Spleen (tissue), 11 donors: ENCODE results near the gene UCKL1. TPM values are rescaled to one million over a fixed set of nuclear protein-coding genes. Genes with fewer than 3 reads are reported as not detected.

Experiments used
- DNase-seq: peaks from one replicate; pipeline ENCODE4 v3.0.0-alpha.2; 2020
- H3K27ac ChIP-seq, 8 donors: fragments of 200-600 bp; sonication (generic) in 7 of 8; 1 replicate in 4 of 8; 2 replicates in 4 of 8; pipeline versions ENCODE4 v1.5.0 to v1.8.0; 2016 to 2021; ENCODE audit warnings: inconsistent platforms in 4 of 8, mild to moderate bottlenecking in 4 of 8, moderate library complexity in 1 of 8
- H3K27me3 ChIP-seq, 7 donors: fragments of 200-600 bp; sonication (generic) in 6 of 7; replicated peaks in 1 of 7; 1 replicate in 4 of 7; 2 replicates in 3 of 7; pipeline versions ENCODE4 v1.5.0 to v1.8.0; 2016 to 2021; ENCODE audit warnings: inconsistent platforms in 3 of 7, mild to moderate bottlenecking in 1 of 7
- H3K36me3 ChIP-seq, 6 donors: fragments of 200-600 bp; sonication (generic) in 5 of 6; 1 replicate in 4 of 6; 2 replicates in 2 of 6; pipeline versions ENCODE4 v1.5.0 to v1.8.0; 2016 to 2021; ENCODE audit warnings: inconsistent platforms in 2 of 6
- H3K4me1 ChIP-seq, 6 donors: fragments of 200-600 bp; sonication (generic) in 5 of 6; 1 replicate in 3 of 6; 2 replicates in 3 of 6; pipeline versions ENCODE4 v1.5.0 to v1.8.0; 2016 to 2021; ENCODE audit warnings: inconsistent platforms in 3 of 6
- H3K4me3 ChIP-seq, 8 donors: fragments of 200-600 bp; sonication (generic) in 7 of 8; 1 replicate in 4 of 8; 2 replicates in 4 of 8; pipeline versions ENCODE4 v1.5.0 to v1.8.0; 2016 to 2021; ENCODE audit warnings: inconsistent platforms in 4 of 8, mild to moderate bottlenecking in 4 of 8, moderate library complexity in 2 of 8
- H3K9me3 ChIP-seq, 8 donors: fragments of 200-600 bp; sonication (generic) in 7 of 8; 1 replicate in 4 of 8; 2 replicates in 4 of 8; pipeline versions ENCODE4 v1.5.0 to v1.8.0; 2016 to 2021; ENCODE audit warnings: inconsistent platforms in 4 of 8
- CTCF ChIP-seq, 11 experiments: fragments of 200-600 bp in 7 of 11; fragments of 450-650 bp in 4 of 11; sonication (generic) in 4 of 11; IDR thresholded peaks in 8 of 11; conservative IDR thresholded peaks in 3 of 11; 1 replicate in 7 of 11; 2 replicates in 4 of 11; pipeline versions ENCODE4 v1.4.0 to v1.8.0; 2016 to 2021; ENCODE audit warnings: antibody characterized with exemption in 11 of 11, inconsistent platforms in 4 of 11, mild to moderate bottlenecking in 1 of 11
- POLR2A ChIP-seq, 3 donors: fragments of 450-650 bp; IDR thresholded peaks; one replicate each; pipeline ENCODE4 v1.5.1; 2017; ENCODE audit warnings: antibody characterized with exemption in 3 of 3, mild to moderate bottlenecking in 1 of 3
- POLR2AphosphoS5 ChIP-seq, 3 donors: sonication (generic); formaldehyde crosslinking; IDR thresholded peaks; one replicate each; pipeline ENCODE4 v1.5.1; 2017; ENCODE audit warnings: antibody characterized with exemption in 3 of 3
- WGBS, 5 donors: extraction: QIAGEN DNeasy Blood & Tissue Kit in 3 of 5; methylation state at CpG; one replicate each; pipeline versions ENCODE4 v1.1.5 to v1.1.7; 2013 to 2018; 5-methylcytosine and 5-hydroxymethylcytosine counted together
- intact Hi-C: fragments of 100-400 bp; cut with DNase I; formaldehyde crosslinking; loops from one replicate; pipeline ENCODE4 v1.15.0; 2023; ENCODE audit warnings: low total_unique reads
- polyA plus RNA-seq, 3 donors: library from polyadenylated mRNA; stranded (reverse); fragments of 200-250 nt; gene quantifications; one replicate each; pipeline ENCODE4 v1.2.1, GENCODE V29; 2013
- total RNA-seq, 7 donors: library from RNA; depleted of rRNA in 3 of 7; stranded (reverse); fragments of >200 nt in 3 of 7; fragmentation: NEBNext Ultra II Directional in 4 of 7; extraction: Animal tissue kit (Norgen Biotek cat#: 25700) in 4 of 7; gene quantifications; one replicate each; pipeline versions ENCODE4 v1.1.0 to v1.2.1, GENCODE V29; 2016 to 2021
- donor health status: healthy with polysubstance abuse.
- donor health status: DM: no; HTN: no; CAD: no; lungs with moderate emphysema.
- donor health status: DM: no; HTN: no; CAD: no.
- donor health status: Bipolar disorder and iron deficiency.
- donor health status: healthy.
- donor health status: DM: no; HTN: no; CAD: no.
- donor health status: DM: yes; HTN: yes; CAD: no.

Gene UCKL1
- total and polyA plus RNA-seq, 10 donors: 34.2 to 68.0 (median 49.1) TPM

GRCh38 chr20:63974402-63975200, 18.4 kb upstream of the UCKL1 start:
- Histone ChIP-seq H3K36me3 (peaks cover 0 to 22% (median 3%) of the 10 kb centered on the region in 6 donors), H3K9me3 (no peaks in the 10 kb centered on the region), H3K4me3 (no peak overlapping the region), H3K4me1 (peaks cover 20 to 75% (median 50%) of the 10 kb centered on the region in 6 donors), H3K27me3 (peaks cover 0 to 3% (median 0%) of the 10 kb centered on the region in 7 donors), H3K27ac (no peak overlapping the region)
- no peak for DNase-seq
- 79 to 87% (median 86%) methylated on average over 19 of the region's 19 CpGs for WGBS, 5 donors
- intact Hi-C loops: loop anchor here (5.0 kb wide), 1 partner anchor 437 kb away; the partner anchor contains the start of gene PTK6
- TF ChIP-seq POLR2A (IDR thresholded peaks at IDR 0.05): no peak
- no peak for TF ChIP-seq POLR2AphosphoS5 (IDR thresholded peaks at IDR 0.05)
- TF ChIP-seq CTCF (IDR thresholded peaks at IDR 0.05 in 8 of 11, conservative IDR thresholded peaks at IDR 0.05 in 3 of 11): no peak

- H3K36me3 ChIP-seq: peaks cover 0 to 22% (median 3%) of the 10 kb centered on the region in 6 donors
- TF ChIP-seq POLR2A (IDR thresholded peaks at IDR 0.05) (no peak), CTCF (IDR thresholded peaks at IDR 0.05 in 8 of 11, conservative IDR thresholded peaks at IDR 0.05 in 3 of 11) (peak; percentile 95 to 99 (median 98)), POLR2AphosphoS5 (IDR thresholded peaks at IDR 0.05) (peak; percentile 35 to 80 (median 71))
- H3K27me3 ChIP-seq: peaks cover 0 to 3% (median 0%) of the 10 kb centered on the region in 7 donors
- H3K4me1 ChIP-seq: peaks cover 22 to 74% (median 51%) of the 10 kb centered on the region in 6 donors
- H3K27ac ChIP-seq: peak overlapping the region in 5 of 8 donors; percentile 45 to 68 (median 65)
- intact Hi-C loops: loop anchor here (2.0 to 5.0 kb wide), 2 partner anchors 65 to 437 kb away; partner anchors contain the start of gene PTK6
- peak; percentile 95 for DNase-seq
- peak overlapping the region in 5 of 8 donors; percentile 4 to 55 (median 19) for H3K4me3 ChIP-seq
- H3K9me3 ChIP-seq: no peaks in the 10 kb centered on the region
- WGBS, 5 donors: 19 to 26% (median 20%) methylated on average over 27 to 37 of the region's 37 CpGs
Measured at GRCh38 chr20:63973636-63974401, 17.6 kb upstream of the UCKL1 start.

GRCh38 chr20:63973160-63973479, 16.9 kb upstream of the UCKL1 start:
- peaks cover 0 to 3% (median 0%) of the 10 kb centered on the region in 7 donors for H3K27me3 ChIP-seq
- no peak for DNase-seq
- TF ChIP-seq CTCF (IDR thresholded peaks at IDR 0.05 in 8 of 11, conservative IDR thresholded peaks at IDR 0.05 in 3 of 11): no peak
- TF ChIP-seq POLR2A (IDR thresholded peaks at IDR 0.05): no peak
- no peak for TF ChIP-seq POLR2AphosphoS5 (IDR thresholded peaks at IDR 0.05)
- WGBS, 5 donors: 72 to 97% (median 90%) methylated on average over 2 to 3 of the region's 3 CpGs
- no peaks in the 10 kb centered on the region for H3K9me3 ChIP-seq
- H3K36me3 ChIP-seq: peaks cover 0 to 22% (median 3%) of the 10 kb centered on the region in 6 donors
- H3K4me3 ChIP-seq: no peak overlapping the region
- H3K27ac ChIP-seq: peak overlapping the region in 5 of 8 donors; percentile 45 to 68 (median 65)
- intact Hi-C loops: loop anchor here (2.0 to 5.0 kb wide), 2 partner anchors 64 to 436 kb away; partner anchors contain the start of gene PTK6
- peaks cover 22 to 74% (median 50%) of the 10 kb centered on the region in 6 donors for H3K4me1 ChIP-seq
